Measurements from ENCODE around the gene BCAR3. TPM values are rescaled to one million over a fixed set of nuclear protein-coding genes. Genes with fewer than 3 reads are reported as not detected.

The BCAR3 gene
- total RNA-seq, 1 experiment from 2014 or later = 33.9 TPM

- intact Hi-C loops (cut with micrococcal nuclease; ENCODE audit: unreplicated experiment) (no loop called here), in situ Hi-C loops (cut with HindIII; ENCODE audit: low pct_unique_long_range_greater_than_20kb, low sequenced_read_pairs) (no loop called here)
- CTCF ChIA-PET = no interaction called here
- ATAC-seq (no peak), DNase-seq (ENCODE audit: low read depth, low spot score) (no peak)
- H3K36me3 ChIP-seq (ENCODE audit: control insufficient read depth, insufficient read depth, low read length) = 0 out of 2 replicates have a peak, but pooled peaks cover 2% of the 10 kb centered on the region
- BruUV-seq (replicated peaks) = no TSS peak
- TF ChIP-seq TCF7L2 (IDR thresholded peaks at IDR 0.05; ENCODE audit: low read depth, low read length) = no peak
- TF ChIP-seq SIN3A (IDR thresholded peaks at IDR 0.05; ENCODE audit: borderline replicate concordance, insufficient read depth, low read depth, low read length) = no peak
- TF ChIP-seq REST (IDR thresholded peaks at IDR 0.05; ENCODE audit: insufficient read depth in 1 of 2, low read depth in 2 of 2, low read length in 1 of 2) = no peak
- TF ChIP-seq, protein P1, sequence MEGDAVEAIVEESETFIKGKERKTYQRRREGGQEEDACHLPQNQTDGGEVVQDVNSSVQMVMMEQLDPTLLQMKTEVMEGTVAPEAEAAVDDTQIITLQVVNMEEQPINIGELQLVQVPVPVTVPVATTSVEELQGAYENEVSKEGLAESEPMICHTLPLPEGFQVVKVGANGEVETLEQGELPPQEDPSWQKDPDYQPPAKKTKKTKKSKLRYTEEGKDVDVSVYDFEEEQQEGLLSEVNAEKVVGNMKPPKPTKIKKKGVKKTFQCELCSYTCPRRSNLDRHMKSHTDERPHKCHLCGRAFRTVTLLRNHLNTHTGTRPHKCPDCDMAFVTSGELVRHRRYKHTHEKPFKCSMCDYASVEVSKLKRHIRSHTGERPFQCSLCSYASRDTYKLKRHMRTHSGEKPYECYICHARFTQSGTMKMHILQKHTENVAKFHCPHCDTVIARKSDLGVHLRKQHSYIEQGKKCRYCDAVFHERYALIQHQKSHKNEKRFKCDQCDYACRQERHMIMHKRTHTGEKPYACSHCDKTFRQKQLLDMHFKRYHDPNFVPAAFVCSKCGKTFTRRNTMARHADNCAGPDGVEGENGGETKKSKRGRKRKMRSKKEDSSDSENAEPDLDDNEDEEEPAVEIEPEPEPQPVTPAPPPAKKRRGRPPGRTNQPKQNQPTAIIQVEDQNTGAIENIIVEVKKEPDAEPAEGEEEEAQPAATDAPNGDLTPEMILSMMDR (IDR thresholded peaks at IDR 0.05) = no peak
- no peak for TF ChIP-seq POLR2AphosphoS5 (IDR thresholded peaks at IDR 0.05; ENCODE audit: low read depth, low read length)
- no peaks in the 10 kb centered on the region for H3K4me1 ChIP-seq (ENCODE audit: control insufficient read depth, insufficient read depth, low read length)
- POLR2A ChIA-PET = no interaction called here
- no peaks in the 10 kb centered on the region for H3K27me3 ChIP-seq (ENCODE audit: control insufficient read depth, insufficient read depth, low read length)
- no peaks in the 10 kb centered on the region for H3K9me3 ChIP-seq (ENCODE audit: control insufficient read depth, insufficient read depth, low read depth, low read length)
- no peak overlapping the region for H3K27ac ChIP-seq (ENCODE audit: low read length)
- H3K4me3 ChIP-seq (ENCODE audit: low read depth in 2 of 2, low read length in 2 of 2) = no peak overlapping the region
Observed at GRCh38 chr1:93525431-93525830, 156.2 kb downstream of the BCAR3 start.

GRCh38 chr1:93522721-93523120, 158.9 kb downstream of the BCAR3 start:
- TF ChIP-seq SIN3A (IDR thresholded peaks at IDR 0.05; ENCODE audit: borderline replicate concordance, insufficient read depth, low read depth, low read length) = no peak
- TF ChIP-seq TCF7L2 (IDR thresholded peaks at IDR 0.05; ENCODE audit: low read depth, low read length) = no peak
- TF ChIP-seq, protein P1 (IDR thresholded peaks at IDR 0.05) = no peak
- no peak for TF ChIP-seq POLR2AphosphoS5 (IDR thresholded peaks at IDR 0.05; ENCODE audit: low read depth, low read length)
- TF ChIP-seq REST (IDR thresholded peaks at IDR 0.05; ENCODE audit: insufficient read depth in 1 of 2, low read depth in 2 of 2, low read length in 1 of 2) = no peak
- in situ Hi-C loops (cut with HindIII; ENCODE audit: low pct_unique_long_range_greater_than_20kb, low sequenced_read_pairs) = no loop called here
- no TSS peak for BruUV-seq (replicated peaks)
- H3K27me3 ChIP-seq (ENCODE audit: control insufficient read depth, insufficient read depth, low read length) = no peaks in the 10 kb centered on the region
- H3K36me3 ChIP-seq (ENCODE audit: control insufficient read depth, insufficient read depth, low read length) = no peaks in the 10 kb centered on the region
- ATAC-seq = no peak
- no peaks in the 10 kb centered on the region for H3K9me3 ChIP-seq (ENCODE audit: control insufficient read depth, insufficient read depth, low read depth, low read length)
- no peak overlapping the region for H3K27ac ChIP-seq (ENCODE audit: low read length)
- no peak for DNase-seq (ENCODE audit: low read depth, low spot score)
- POLR2A ChIA-PET = no interaction called here
- intact Hi-C loops (cut with micrococcal nuclease; ENCODE audit: unreplicated experiment) = no loop called here
- CTCF ChIA-PET = no interaction called here
- H3K4me1 ChIP-seq (ENCODE audit: control insufficient read depth, insufficient read depth, low read length) = no peaks in the 10 kb centered on the region
- no peak overlapping the region for H3K4me3 ChIP-seq (ENCODE audit: low read depth in 2 of 2, low read length in 2 of 2)

Measured in Panc1 (cell line).